GM12801 (cell line): ENCODE data around the gene CLIC6.

Experiments used
- CTCF ChIP-seq: IDR thresholded peaks from one replicate; pipeline ENCODE4 v1.5.1; 2011; ENCODE audit warnings: control low read depth; ENCODE audit not compliant: insufficient read length; ENCODE audit errors: extremely low read depth

The CLIC6 gene

GRCh38 chr21:34730756-34731445 lies 62.1 kb downstream of the CLIC6 start:
- no peak for TF ChIP-seq CTCF

- TF ChIP-seq CTCF: no peak
Observed at GRCh38 chr21:34732388-34732821, 63.6 kb downstream of the CLIC6 start.

- no peak for TF ChIP-seq CTCF
Observed at GRCh38 chr21:34733852-34734251, 65.1 kb downstream of the CLIC6 start.

GRCh38 chr21:34734696-34735095 lies 65.9 kb downstream of the CLIC6 start:
- no peak for TF ChIP-seq CTCF

GRCh38 chr21:34736116-34736874 lies 67.5 kb downstream of the CLIC6 start:
- TF ChIP-seq CTCF: no peak

- no peak for TF ChIP-seq CTCF
Observed at GRCh38 chr21:34737115-34737514, 68.3 kb downstream of the CLIC6 start.

- no peak for TF ChIP-seq CTCF
Observed at GRCh38 chr21:34740198-34740597, 71.4 kb downstream of the CLIC6 start.
